GM12864 (cell line): ENCODE data around the gene CECR2.

Experiments used
- DNase-seq: peaks from one replicate; pipeline ENCODE4 v3.0.0-alpha.2; 2011; ENCODE audit warnings: low read depth
- H3K4me3 ChIP-seq: 2 replicates; pipeline ENCODE4 v1.5.1; 2011; ENCODE audit warnings: mild to moderate bottlenecking, low read depth, low read length, control low read depth
- TF ChIP-seq, protein P1 (sequence below): IDR thresholded peaks from 2 replicates; pipeline ENCODE4 v1.5.1; 2011; ENCODE audit warnings: low read depth, mild to moderate bottlenecking, moderate library complexity, low read length, control low read depth, inconsistent platforms; ENCODE audit errors: missing control alignments

Gene CECR2

DNA sequence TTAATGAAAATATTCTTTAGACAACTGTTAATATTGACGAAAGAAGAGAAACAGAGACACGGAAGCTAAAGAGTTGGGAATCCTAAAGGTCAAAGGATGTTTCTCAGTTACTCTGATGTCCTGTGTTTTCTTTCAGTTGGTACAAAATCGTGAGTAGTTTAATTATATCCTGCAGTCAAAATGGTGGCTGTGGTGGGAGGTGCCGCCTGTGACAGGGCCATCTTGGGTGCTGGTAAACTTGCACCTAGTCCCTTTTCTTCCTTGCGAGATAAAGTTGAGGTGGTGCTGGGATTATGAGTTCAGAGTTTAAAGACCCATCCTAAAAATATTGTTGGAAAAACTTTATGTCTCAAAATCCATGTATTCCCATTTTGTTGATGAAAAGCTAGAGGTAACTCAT lies 2.2 kb downstream of the CECR2 start:
- no peak overlapping the region for H3K4me3 ChIP-seq
- no peak for DNase-seq
- TF ChIP-seq, protein P1, sequence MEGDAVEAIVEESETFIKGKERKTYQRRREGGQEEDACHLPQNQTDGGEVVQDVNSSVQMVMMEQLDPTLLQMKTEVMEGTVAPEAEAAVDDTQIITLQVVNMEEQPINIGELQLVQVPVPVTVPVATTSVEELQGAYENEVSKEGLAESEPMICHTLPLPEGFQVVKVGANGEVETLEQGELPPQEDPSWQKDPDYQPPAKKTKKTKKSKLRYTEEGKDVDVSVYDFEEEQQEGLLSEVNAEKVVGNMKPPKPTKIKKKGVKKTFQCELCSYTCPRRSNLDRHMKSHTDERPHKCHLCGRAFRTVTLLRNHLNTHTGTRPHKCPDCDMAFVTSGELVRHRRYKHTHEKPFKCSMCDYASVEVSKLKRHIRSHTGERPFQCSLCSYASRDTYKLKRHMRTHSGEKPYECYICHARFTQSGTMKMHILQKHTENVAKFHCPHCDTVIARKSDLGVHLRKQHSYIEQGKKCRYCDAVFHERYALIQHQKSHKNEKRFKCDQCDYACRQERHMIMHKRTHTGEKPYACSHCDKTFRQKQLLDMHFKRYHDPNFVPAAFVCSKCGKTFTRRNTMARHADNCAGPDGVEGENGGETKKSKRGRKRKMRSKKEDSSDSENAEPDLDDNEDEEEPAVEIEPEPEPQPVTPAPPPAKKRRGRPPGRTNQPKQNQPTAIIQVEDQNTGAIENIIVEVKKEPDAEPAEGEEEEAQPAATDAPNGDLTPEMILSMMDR: no peak

DNA sequence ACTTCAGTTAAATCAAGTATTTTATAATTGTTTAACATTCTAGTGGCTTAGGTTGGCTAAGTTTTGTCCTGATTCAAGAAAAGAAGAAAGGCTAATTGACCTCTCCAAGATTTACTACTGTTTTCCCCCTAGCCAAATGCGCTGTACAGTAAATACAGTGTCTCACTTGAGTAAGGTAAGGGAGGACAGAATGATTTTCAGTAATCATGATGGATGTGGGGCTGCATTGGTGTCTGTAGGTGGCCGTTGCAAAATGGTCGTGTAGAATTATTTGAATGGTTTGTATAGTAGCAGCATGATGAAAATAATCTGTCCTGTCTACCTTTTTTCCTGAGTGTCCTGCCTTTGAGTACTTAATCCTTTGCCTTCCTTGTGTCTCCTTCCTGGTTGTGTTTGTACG lies 4.6 kb downstream of the CECR2 start:
- TF ChIP-seq, protein P1: no peak
- DNase-seq: no peak
- no peak overlapping the region for H3K4me3 ChIP-seq

DNA sequence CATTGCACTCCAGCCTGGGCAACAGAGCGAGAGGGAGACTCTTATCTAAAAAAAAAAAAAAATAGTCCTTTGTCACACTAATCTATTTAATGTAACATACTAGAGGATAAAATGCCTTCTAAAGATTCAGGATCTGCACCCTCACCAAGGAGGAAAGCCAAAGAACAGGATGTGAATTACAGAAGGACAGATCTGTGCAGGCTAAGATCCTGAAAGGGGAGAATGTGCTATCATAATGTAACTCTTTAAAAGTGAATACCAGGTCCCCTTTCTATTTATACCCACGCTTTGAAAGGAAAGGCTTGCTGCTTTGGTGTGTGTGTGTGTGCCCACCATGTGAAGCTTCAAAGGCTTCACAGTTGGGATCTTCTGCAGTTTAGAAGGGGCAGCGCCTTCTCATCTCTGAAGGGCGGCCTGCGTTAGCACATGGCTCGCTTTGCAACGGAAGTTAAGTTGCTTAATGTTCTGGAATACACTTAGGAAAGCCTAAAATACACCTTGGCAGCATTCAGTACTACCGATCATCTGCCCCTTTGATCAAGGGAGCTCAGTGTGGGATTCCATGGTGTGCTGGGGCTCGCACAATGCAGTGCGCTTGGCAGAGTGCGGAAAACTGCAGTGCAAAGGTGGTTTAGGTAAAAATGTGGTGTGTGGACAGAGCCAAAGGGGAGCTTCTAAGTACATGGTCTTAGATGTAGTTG lies 6.8 kb downstream of the CECR2 start:
- H3K4me3 ChIP-seq: no peak overlapping the region
- TF ChIP-seq, protein P1: no peak
- DNase-seq: no peak

DNA sequence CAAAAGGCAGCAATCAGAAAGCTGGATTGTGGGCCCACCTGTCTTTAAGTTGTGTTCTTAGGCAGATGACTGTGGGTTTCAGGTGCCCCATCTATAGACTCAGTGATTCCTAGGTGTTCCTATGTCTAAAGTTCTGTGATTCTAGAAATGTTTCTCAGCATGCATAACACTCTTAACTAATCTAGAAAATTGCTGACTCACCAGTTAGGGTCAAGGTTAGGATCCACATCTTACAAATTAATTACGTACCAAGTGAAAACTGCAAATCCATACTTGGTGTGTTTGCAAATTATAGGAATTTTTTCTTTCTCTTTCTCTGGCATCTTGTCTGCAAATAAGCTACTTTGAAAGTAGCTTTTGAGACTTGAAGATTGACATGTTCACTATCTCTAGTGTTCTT lies 7.7 kb downstream of the CECR2 start:
- TF ChIP-seq, protein P1: no peak
- DNase-seq: no peak
- no peak overlapping the region for H3K4me3 ChIP-seq

DNA sequence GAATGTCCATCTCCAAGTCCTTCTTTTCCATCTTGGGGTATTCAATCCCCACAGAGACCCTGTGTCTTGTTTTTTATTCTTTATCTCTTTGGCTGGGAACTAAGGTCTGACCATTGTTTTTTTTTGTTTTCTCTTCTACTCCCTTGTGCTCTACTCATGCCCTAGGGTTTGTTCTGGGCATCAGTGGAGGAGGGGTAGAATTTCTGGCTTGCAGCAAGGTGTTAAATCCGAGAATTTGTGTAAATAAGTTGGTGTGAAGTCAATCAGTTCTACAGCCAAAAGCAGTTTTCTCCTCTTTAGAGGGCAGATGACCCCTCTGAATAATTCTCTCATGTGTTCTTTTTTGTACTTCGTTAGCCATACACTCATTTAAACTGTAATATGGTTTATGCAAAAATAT lies 10.7 kb downstream of the CECR2 start:
- H3K4me3 ChIP-seq: no peak overlapping the region
- TF ChIP-seq, protein P1: no peak
- no peak for DNase-seq

DNA sequence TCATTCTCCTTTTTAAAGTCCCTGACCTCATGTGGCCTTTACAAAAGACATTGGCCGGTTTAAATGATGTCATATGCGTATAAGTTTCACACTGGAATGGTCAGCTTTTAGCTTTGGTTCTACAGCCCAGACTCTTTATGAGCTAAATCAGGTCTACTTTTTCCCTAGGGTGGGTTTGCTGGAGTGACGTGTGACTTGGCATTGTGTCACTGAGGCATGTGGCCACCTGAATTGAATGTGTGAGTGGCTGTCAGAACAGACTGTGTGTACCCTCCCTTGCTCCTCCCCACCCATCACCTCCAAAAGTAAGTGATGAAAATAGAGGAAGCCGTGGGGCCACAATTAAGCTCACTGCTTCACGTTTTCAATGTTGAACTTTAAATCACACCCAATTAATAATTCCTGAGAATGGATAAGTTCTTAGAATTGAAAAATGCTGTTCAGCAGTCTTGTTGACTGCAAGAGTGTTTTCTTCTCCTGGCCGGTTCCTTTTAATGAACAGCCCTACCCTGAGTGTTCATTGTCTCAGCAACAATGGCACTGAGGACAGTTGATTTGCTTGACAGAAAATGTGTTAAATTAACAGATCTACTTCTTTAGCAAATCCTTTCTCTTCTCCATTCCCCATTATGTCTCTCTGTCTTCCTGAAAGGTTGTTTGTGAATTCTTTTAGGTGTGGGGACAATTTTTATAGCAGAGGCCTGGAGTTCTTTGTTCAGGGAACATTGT lies 11.3 kb downstream of the CECR2 start:
- no peak for DNase-seq
- H3K4me3 ChIP-seq: no peak overlapping the region
- TF ChIP-seq, protein P1: no peak
